ENCODE data around the gene SMC1A.

DNA sequence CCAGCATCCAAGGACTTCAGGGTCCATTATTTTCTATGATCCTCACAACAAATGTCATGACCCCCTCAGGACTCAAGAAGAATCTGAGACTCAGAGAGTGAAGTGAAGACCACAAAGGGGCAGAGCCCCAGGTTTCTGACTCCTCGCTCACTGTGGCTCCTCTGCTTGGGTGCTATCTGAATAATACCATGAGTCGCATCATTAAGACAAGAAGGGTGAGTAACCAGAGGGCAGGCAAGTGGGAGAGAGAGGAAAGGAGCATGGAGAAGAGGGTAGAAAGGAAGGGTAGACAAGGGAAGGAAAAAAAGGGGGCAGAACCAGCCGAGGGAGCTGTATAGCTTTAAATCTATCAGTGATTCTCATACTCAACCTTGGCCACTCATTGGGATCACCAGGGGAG is 27.2 kb upstream of the SMC1A start:
- no peak for TF ChIP-seq CTCF (IDR thresholded peaks at IDR 0.05)
- TF ChIP-seq POLR2A (IDR thresholded peaks at IDR 0.05) = no peak

Data from right lobe of liver (tissue), 4 donors.